WTC11 (cell line): Measurements from ENCODE around the gene EPN2.

ENCODE experiments used
- CREB1 ChIP-seq: sonication (generic); formaldehyde crosslinking; IDR thresholded peaks from 2 replicates; pipeline ENCODE4 v1.8.0; 2023; ENCODE audit warnings: mild to moderate bottlenecking, missing genetic modification reagents
- CTCF ChIP-seq: fragments of 200-600 bp; IDR thresholded peaks from 2 replicates; pipeline ENCODE4 v1.8.0; 2022; ENCODE audit warnings: antibody characterized with exemption
- HMGA2 ChIP-seq: fragments of 250-450 bp; sonication (Bioruptor Pico); IDR thresholded peaks from 2 replicates; pipeline ENCODE4 v1.4.0; 2021; ENCODE audit warnings: mild to moderate bottlenecking, moderate library complexity
- JUN ChIP-seq: sonication (generic); formaldehyde crosslinking; IDR thresholded peaks from 2 replicates; pipeline ENCODE4 v1.8.0; 2023; ENCODE audit warnings: mild to moderate bottlenecking, missing genetic modification reagents
- MXD4 ChIP-seq: fragments of 250-450 bp; sonication (Bioruptor Pico); IDR thresholded peaks from 2 replicates; pipeline ENCODE4 v1.8.0; 2021; ENCODE audit warnings: mild to moderate bottlenecking, moderate library complexity, borderline replicate concordance
- NFATC4 ChIP-seq: fragments of 250-450 bp; sonication (Bioruptor Pico); IDR thresholded peaks from 2 replicates; pipeline ENCODE4 v1.9.0; 2021; ENCODE audit warnings: mild to moderate bottlenecking
- PRRX2 ChIP-seq: fragments of 250-450 bp; sonication (Bioruptor Pico); IDR thresholded peaks from 2 replicates; pipeline ENCODE4 v1.8.0; 2021; ENCODE audit warnings: mild to moderate bottlenecking
- TEAD1 ChIP-seq: sonication (generic); formaldehyde crosslinking; IDR thresholded peaks from 2 replicates; pipeline ENCODE4 v1.8.0; 2022; ENCODE audit warnings: mild to moderate bottlenecking, missing genetic modification reagents
- ZNF263 ChIP-seq: sonication (generic); formaldehyde crosslinking; IDR thresholded peaks from 2 replicates; pipeline ENCODE4 v1.8.1; 2022; ENCODE audit warnings: low read depth, mild to moderate bottlenecking, moderate library complexity, missing genetic modification reagents
- TF ChIP-seq, protein P1 (sequence below): sonication (generic); formaldehyde crosslinking; IDR thresholded peaks from 2 replicates; pipeline ENCODE4 v1.8.1; 2023; ENCODE audit warnings: mild to moderate bottlenecking, missing genetic modification reagents
- TF ChIP-seq, protein P2 (sequence below): sonication (generic); formaldehyde crosslinking; conservative IDR thresholded peaks from 2 replicates; pipeline ENCODE4 v1.8.1; 2022; ENCODE audit warnings: mild to moderate bottlenecking, missing genetic modification reagents

DNA sequence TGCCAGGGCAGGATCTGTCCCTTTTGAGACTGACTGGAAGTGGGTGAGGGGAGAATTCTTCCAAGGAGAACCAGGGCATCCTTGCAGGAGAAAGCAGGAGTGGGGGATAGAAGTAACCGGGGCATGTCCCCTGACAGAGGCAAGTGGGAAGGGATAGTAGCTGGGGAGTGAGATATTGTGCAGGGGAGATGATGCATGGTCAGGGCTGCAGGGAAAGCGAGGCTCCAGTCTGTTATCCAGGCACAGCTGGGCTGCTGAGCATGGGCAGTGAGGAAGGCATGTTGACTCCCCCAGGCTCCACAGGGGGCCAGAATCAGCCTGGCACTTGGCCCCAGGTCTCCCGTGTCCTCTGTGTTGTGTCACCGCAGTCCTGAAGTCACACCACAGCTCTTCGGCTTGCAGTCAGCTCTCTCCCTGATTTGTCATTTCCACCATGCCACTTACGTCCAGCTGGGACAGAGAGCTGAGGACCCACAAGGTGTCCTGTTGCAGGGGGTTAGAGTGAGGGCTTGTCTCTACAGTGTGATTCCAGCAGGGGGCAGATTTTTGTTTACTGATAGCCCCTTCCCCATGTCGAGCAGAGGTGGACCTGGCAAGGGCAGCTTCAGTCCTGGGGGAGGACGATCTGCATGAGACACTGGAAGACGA is 84.4 kb downstream of the EPN2 start:
- TF ChIP-seq PRRX2 (CRISPR knock-in tag) (no peak), CTCF (peak; percentile 43; the same call in 1 of the 2 replicates), NFATC4 (CRISPR knock-in tag) (no peak), HMGA2 (CRISPR knock-in tag) (no peak), JUN (no peak), ZNF263 (CRISPR knock-in tag) (no peak), TEAD1 (no peak), CREB1 (CRISPR knock-in tag) (no peak), MXD4 (no peak)
- TF ChIP-seq, protein P1, sequence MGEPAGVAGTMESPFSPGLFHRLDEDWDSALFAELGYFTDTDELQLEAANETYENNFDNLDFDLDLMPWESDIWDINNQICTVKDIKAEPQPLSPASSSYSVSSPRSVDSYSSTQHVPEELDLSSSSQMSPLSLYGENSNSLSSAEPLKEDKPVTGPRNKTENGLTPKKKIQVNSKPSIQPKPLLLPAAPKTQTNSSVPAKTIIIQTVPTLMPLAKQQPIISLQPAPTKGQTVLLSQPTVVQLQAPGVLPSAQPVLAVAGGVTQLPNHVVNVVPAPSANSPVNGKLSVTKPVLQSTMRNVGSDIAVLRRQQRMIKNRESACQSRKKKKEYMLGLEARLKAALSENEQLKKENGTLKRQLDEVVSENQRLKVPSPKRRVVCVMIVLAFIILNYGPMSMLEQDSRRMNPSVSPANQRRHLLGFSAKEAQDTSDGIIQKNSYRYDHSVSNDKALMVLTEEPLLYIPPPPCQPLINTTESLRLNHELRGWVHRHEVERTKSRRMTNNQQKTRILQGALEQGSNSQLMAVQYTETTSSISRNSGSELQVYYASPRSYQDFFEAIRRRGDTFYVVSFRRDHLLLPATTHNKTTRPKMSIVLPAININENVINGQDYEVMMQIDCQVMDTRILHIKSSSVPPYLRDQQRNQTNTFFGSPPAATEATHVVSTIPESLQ (CRISPR knock-in tag) = no peak
- TF ChIP-seq, protein P2, sequence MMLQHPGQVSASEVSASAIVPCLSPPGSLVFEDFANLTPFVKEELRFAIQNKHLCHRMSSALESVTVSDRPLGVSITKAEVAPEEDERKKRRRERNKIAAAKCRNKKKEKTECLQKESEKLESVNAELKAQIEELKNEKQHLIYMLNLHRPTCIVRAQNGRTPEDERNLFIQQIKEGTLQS (CRISPR knock-in tag) = no peak
